BJ (cell line): ENCODE results near the gene PLSCR4. TPM values are rescaled to one million over a fixed set of nuclear protein-coding genes. Genes with fewer than 3 reads are reported as not detected.

Experiments used
- CTCF ChIA-PET: fragments of 350-600 bp; formaldehyde crosslinking; extraction: SDS; loops from one replicate; lab custom pipeline; 2021; ENCODE audit warnings: antibody characterized with exemption, inconsistent platforms; lab: Yijun Ruan, JAX
- POLR2A ChIA-PET: fragments of 300-600 bp; sonication (Branson Sonifier 250); formaldehyde crosslinking; extraction: SDS; loops from one replicate; lab custom pipeline; 2021; ENCODE audit warnings: antibody characterized with exemption; lab: Charles Lee
- DNase-seq: peaks from one replicate; pipeline ENCODE4 v3.0.0-alpha.2; 2011; ENCODE audit warnings: low read depth
- H3K27me3 ChIP-seq: 2 replicates; pipeline ENCODE4 v1.6.0; 2011; ENCODE audit warnings: low read length; ENCODE audit not compliant: control insufficient read depth, insufficient read depth
- H3K36me3 ChIP-seq: 2 replicates; pipeline ENCODE4 v1.5.1; 2011; ENCODE audit warnings: low read length; ENCODE audit not compliant: control insufficient read depth, insufficient read depth
- H3K4me3 ChIP-seq: 2 replicates; pipeline ENCODE4 v1.5.1; 2011; ENCODE audit warnings: low read depth, mild to moderate bottlenecking, control low read depth, low read length
- polyA plus RNA-seq: library from polyadenylated mRNA; depleted of rRNA; stranded (reverse); fragments of >200 nt; gene quantifications from 2 replicates; pipeline ENCODE4 v1.2.3, GENCODE V29; 2011
- TF ChIP-seq, protein P1 (sequence below): IDR thresholded peaks from 2 replicates; pipeline ENCODE4 v1.5.1; 2011; ENCODE audit warnings: low read depth, mild to moderate bottlenecking, control low read depth, inconsistent platforms, low read length, moderate library complexity; ENCODE audit not compliant: insufficient read depth

The PLSCR4 gene
- polyA plus RNA-seq, 1 experiment = 28.4 TPM

DNA sequence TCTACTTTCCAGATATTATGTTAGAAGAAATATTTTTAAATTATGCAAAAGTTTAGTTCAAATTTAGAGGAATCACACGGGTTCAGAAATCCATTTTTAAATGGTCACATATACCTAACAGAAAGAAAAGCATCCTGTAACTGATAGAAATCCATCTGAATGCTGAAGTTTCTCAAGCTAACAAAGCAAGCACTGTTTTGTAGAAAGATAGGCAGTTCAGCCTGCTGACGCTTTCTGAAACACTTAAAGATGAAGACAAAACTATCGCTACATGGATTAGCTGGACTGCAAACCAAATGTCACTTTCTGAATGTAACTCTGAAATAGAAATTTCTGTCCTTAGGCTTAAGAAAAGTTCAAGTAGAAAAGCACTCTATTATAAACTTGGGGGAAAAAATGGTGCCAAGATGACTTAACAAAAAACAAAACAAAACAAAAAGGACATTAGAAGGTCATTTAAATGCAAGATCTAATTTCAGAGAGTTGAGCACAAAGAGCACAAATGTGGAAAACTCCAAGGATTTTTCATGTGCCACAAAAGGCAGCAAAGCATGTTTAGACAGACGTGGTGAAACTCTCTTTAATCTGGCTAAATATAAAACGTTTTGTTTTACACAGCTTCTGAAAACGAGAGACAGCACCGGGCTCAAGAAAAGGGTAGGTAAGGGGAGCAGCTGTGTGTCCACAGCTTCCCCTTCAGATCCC lies 91.1 kb downstream of the PLSCR4 start:
- ChIA-PET CTCF (interaction anchor here (0.8 to 2.0 kb wide), 3 partner anchors 75 to 95 kb away, joined by 3 to 11 read pairs (median 4); no protein-coding TSS in a partner anchor), POLR2A (interaction anchor here (0.6 kb wide), 1 partner anchor 21 kb away, joined by 3 read pairs; no protein-coding TSS in a partner anchor)
- DNase-seq = no peak

DNA sequence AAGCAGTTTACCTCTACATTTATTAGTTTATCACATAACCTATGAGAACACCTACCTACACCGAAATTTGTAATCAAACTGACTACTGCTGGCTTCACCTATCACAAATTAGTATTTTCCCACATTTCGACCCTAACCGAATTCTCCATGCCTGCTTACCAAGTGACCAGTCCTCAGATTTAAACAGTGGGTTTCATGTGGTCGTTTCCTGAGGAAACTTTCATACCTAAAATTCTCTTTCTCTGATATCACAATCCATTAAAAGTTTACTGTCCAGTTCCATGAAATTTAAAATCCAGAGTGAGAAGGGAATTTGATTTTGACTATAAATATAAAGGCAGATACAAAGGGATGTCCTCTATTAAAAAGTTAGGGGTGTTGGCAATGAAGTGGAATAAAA lies 91.9 kb downstream of the PLSCR4 start:
- Histone ChIP-seq H3K4me3 (peak overlapping the region; percentile 87), H3K36me3 (no peaks in the 10 kb centered on the region), H3K27me3 (no peaks in the 10 kb centered on the region)
- ChIA-PET POLR2A (no interaction called here), CTCF (no interaction called here)
- DNase-seq = no peak
- TF ChIP-seq, protein P1, sequence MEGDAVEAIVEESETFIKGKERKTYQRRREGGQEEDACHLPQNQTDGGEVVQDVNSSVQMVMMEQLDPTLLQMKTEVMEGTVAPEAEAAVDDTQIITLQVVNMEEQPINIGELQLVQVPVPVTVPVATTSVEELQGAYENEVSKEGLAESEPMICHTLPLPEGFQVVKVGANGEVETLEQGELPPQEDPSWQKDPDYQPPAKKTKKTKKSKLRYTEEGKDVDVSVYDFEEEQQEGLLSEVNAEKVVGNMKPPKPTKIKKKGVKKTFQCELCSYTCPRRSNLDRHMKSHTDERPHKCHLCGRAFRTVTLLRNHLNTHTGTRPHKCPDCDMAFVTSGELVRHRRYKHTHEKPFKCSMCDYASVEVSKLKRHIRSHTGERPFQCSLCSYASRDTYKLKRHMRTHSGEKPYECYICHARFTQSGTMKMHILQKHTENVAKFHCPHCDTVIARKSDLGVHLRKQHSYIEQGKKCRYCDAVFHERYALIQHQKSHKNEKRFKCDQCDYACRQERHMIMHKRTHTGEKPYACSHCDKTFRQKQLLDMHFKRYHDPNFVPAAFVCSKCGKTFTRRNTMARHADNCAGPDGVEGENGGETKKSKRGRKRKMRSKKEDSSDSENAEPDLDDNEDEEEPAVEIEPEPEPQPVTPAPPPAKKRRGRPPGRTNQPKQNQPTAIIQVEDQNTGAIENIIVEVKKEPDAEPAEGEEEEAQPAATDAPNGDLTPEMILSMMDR = no peak

More for the DNA sequence above, 91.1 kb downstream of the PLSCR4 start:
- Histone ChIP-seq H3K27me3 (no peaks in the 10 kb centered on the region), H3K4me3 (peak overlapping the region; percentile 87), H3K36me3 (no peaks in the 10 kb centered on the region)
- TF ChIP-seq, protein P1 = no peak

DNA sequence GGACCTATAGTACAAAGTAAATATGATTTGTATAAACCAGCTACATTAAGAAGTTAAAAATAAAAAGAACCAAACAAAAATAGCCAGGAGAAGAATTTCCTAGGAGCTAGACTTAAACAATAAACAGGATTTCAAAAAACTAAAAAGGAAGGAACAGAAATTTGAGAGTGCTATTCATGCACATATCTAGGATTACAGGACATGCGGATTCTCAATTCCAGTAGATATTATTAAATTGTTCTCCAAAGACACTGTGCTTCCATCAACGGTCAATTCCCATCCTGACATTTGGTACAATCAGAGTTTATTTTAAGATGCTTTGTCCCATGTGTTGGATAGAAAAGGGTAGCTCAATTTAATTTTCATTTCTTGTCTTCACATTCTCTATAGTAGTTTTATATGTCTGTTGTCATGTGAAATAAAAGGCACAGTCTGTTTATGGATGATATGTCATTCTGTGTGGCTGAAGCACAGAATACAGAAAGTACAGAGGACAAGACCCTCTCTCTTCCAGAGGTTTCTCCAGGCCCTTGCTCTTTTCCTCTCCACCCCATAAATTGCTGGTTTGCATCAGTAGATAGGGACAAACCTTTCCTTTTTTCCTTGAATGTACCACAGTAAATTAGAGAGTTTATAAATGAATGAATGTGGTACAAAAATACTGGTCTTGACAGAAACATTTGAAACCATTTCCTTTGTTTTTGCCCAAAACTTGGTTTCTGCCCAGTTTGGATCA lies 93.4 kb downstream of the PLSCR4 start:
- no peak for DNase-seq
- ChIA-PET POLR2A (no interaction called here), CTCF (interaction anchor here (0.5 to 2.1 kb wide), 7 partner anchors 9 to 481 kb away, joined by 3 to 10 read pairs (median 4); no protein-coding TSS in a partner anchor)
- TF ChIP-seq, protein P1 = no peak
- Histone ChIP-seq H3K36me3 (no peaks in the 10 kb centered on the region), H3K4me3 (no peak overlapping the region), H3K27me3 (no peaks in the 10 kb centered on the region)

DNA sequence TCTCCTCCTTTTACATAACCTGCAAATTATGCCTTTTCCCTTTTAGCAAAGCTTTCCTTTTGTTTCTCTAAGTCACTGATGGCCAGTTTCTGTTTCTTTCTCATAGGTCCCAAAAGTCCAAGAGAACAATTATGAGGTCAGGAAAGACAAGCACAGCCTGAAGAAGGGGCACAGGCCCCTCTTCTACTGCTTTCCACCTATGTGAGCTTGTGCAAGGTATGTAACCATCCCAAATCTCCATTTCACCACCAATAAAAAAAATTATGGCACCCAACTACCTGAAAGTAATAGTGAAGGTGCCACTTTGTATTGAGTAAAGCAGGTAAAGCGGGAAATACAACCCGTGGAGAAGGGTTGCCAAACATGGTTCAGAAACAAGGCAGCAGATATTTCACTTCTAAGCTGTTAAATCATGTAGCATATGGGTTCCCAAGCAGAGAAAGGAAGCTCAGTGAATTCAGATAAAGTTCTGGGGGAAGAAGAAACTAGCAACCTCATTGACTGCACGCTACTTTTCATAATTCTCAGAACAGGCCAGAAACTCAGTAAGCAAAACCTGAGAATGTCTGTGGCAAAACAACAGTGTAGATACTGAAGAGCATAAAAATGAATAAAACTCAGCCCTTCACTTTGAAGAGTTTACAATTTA lies 94.1 kb downstream of the PLSCR4 start:
- ChIA-PET POLR2A (interaction anchor here (0.6 kb wide), 1 partner anchor 14 kb away, joined by 3 read pairs; no protein-coding TSS in a partner anchor), CTCF (interaction anchor here (0.9 to 2.1 kb wide), 5 partner anchors 11 to 91 kb away, joined by 3 to 10 read pairs (median 8); no protein-coding TSS in a partner anchor)
- H3K4me3 ChIP-seq = no peak overlapping the region
- TF ChIP-seq, protein P1 = no peak
- no peaks in the 10 kb centered on the region for H3K27me3 ChIP-seq
- no peaks in the 10 kb centered on the region for H3K36me3 ChIP-seq
- no peak for DNase-seq
